K562 (cell line): Measurements from ENCODE around the gene YARS1. TPM values are rescaled to one million over a fixed set of nuclear protein-coding genes. Genes with fewer than 3 reads are reported as not detected.

Source experiments
- ATAC-seq: fragments of 200-7000 bp; cut with Tn5 transposase; 3 replicates; pipeline ENCODE4 v1.9.1; 2020; ENCODE audit warnings: moderate library complexity
- BruUV-seq: library from RNA; stranded (reverse); fragments of 400-500 nt; replicated peaks from 2 replicates; lab custom pipeline; 2021; lab: Mats Ljungman, UMichigan
- CTCF ChIA-PET: fragments of 300-600 bp; formaldehyde crosslinking; extraction: SDS; loops from one replicate; lab custom pipeline; 2021; ENCODE audit warnings: low intra/inter-chr PET ratio; lab: Yijun Ruan, JAX
- POLR2A ChIA-PET: fragments of 300-600, 350-650 bp; sonication (Branson Sonifier 250); formaldehyde crosslinking; extraction: SDS; loops from one replicate; lab custom pipeline; 2021; ENCODE audit warnings: antibody characterized with exemption, inconsistent platforms; lab: Yijun Ruan, JAX
- DNase-seq, 4 experiments: peaks; one replicate each; pipeline versions ENCODE4 v3.0.0 to v3.0.0-alpha.2; 2011 to 2018; ENCODE audit warnings: low spot score in 3 of 4, mixed read lengths in 3 of 4; ENCODE audit errors: extremely low read depth in 1 of 4
- FAIRE-seq: peaks from 2 replicates; lab custom pipeline; 2011; peaks lifted over from hg19 to GRCh38; lab: Jason Lieb, UNC
- H2AFZ ChIP-seq: 2 replicates; pipeline ENCODE4 v1.6.0; 2011; ENCODE audit warnings: low read depth, low read length, control low read depth, inconsistent platforms
- H3K27ac ChIP-seq: fragments of 200-600 bp; 3 replicates; pipeline ENCODE4 v1.8.0; 2011; ENCODE audit warnings: low read depth, mild to moderate bottlenecking, control low read depth, inconsistent platforms, low read length, moderate library complexity, mixed read lengths; ENCODE audit errors: extremely low read depth
- H3K27me3 ChIP-seq, 2 experiments: fragments of 300-600 bp in 1 of 2; 2 replicates in 1 of 2; 3 replicates in 1 of 2; pipeline versions ENCODE4 v1.6.0 to v1.8.0; 2011; ENCODE audit warnings: inconsistent platforms in 2 of 2, low read length in 2 of 2, mild to moderate bottlenecking in 1 of 2, mixed read lengths in 1 of 2, moderate library complexity in 1 of 2; ENCODE audit not compliant: control insufficient read depth in 2 of 2, insufficient read depth in 2 of 2
- H3K36me3 ChIP-seq: fragments of 300-600 bp; 3 replicates; pipeline ENCODE4 v1.8.0; 2011; ENCODE audit warnings: mild to moderate bottlenecking, low read length, inconsistent platforms; ENCODE audit not compliant: control insufficient read depth, insufficient read depth
- H3K4me1 ChIP-seq, 2 experiments: fragments of 200-600 bp in 1 of 2; replicated peaks in 1 of 2; 2 replicates in 1 of 2; 3 replicates in 1 of 2; pipeline versions ENCODE4 v1.5.1 to v1.8.0; 2011; ENCODE audit warnings: inconsistent platforms in 2 of 2, low read length in 2 of 2, mild to moderate bottlenecking in 1 of 2, mixed read lengths in 1 of 2, moderate library complexity in 1 of 2; ENCODE audit not compliant: control insufficient read depth in 2 of 2, insufficient read depth in 2 of 2
- H3K4me2 ChIP-seq: 2 replicates; pipeline ENCODE4 v1.6.1; 2011; ENCODE audit warnings: low read length, control low read depth, inconsistent platforms, mixed read lengths; ENCODE audit not compliant: insufficient read depth
- H3K4me3 ChIP-seq: fragments of 200-600 bp; sonication (generic), shearing (Covaris generic); 2 replicates; pipeline ENCODE4 v1.5.1; 2016; ENCODE audit warnings: control low read depth, inconsistent platforms
- H3K79me2 ChIP-seq: fragments of 200-600 bp; 3 replicates; pipeline ENCODE4 v1.8.0; 2011; ENCODE audit warnings: low read length, inconsistent platforms; ENCODE audit not compliant: control insufficient read depth, insufficient read depth
- H3K9ac ChIP-seq, 2 experiments: 2 replicates each; pipeline versions ENCODE4 v1.6.0 to v1.6.1; 2011; ENCODE audit warnings: low read depth in 2 of 2, low read length in 2 of 2, control low read depth in 1 of 2, inconsistent platforms in 1 of 2, mild to moderate bottlenecking in 1 of 2, mixed read lengths in 1 of 2; ENCODE audit not compliant: insufficient read depth in 1 of 2
- H3K9me1 ChIP-seq: one replicate; pipeline ENCODE4 v1.6.0; 2011; ENCODE audit warnings: inconsistent platforms, mild to moderate bottlenecking, low read length, moderate library complexity; ENCODE audit not compliant: control insufficient read depth, insufficient read depth
- H3K9me3 ChIP-seq: replicated peaks from 2 replicates; pipeline ENCODE4 v1.5.1; 2011; ENCODE audit warnings: low read depth, low read length, inconsistent platforms; ENCODE audit not compliant: control insufficient read depth, insufficient read depth
- H4K20me1 ChIP-seq: replicated peaks from 2 replicates; pipeline ENCODE4 v1.6.1; 2011; ENCODE audit warnings: low read length, inconsistent platforms, mixed read lengths; ENCODE audit not compliant: control insufficient read depth, insufficient read depth
- AFF1 ChIP-seq, 2 experiments: fragments of 450-650 bp; IDR thresholded peaks; 2 replicates each; pipeline ENCODE4 v1.6.1; 2018; ENCODE audit warnings: mild to moderate bottlenecking in 2 of 2, low read depth in 1 of 2; ENCODE audit not compliant: partially characterized antibody in 2 of 2
- CSDE1 ChIP-seq, 2 experiments: fragments of 450-650 bp; IDR thresholded peaks; 2 replicates each; pipeline ENCODE4 v1.6.1; 2016; ENCODE audit warnings: mild to moderate bottlenecking in 1 of 2
- ELF4 ChIP-seq: fragments of 450-650 bp; formaldehyde crosslinking; IDR thresholded peaks from 2 replicates; pipeline ENCODE4 v1.4.0; 2022; ENCODE audit warnings: missing genetic modification characterization
- IRF1 ChIP-seq: sonication (generic); formaldehyde crosslinking; IDR thresholded peaks from 2 replicates; pipeline ENCODE4 v1.8.0; 2022; ENCODE audit warnings: missing genetic modification reagents, mild to moderate bottlenecking, borderline replicate concordance
- JUN ChIP-seq, 2 experiments: sonication (generic) in 1 of 2; formaldehyde crosslinking in 1 of 2; IDR thresholded peaks; 2 replicates each; pipeline versions ENCODE4 v1.6.1 to v1.8.0; 2012 to 2022; ENCODE audit warnings: borderline replicate concordance in 2 of 2, mild to moderate bottlenecking in 2 of 2, improper control_type of control experiment in 1 of 2, low read depth in 1 of 2, low read length in 1 of 2, missing genetic modification reagents in 1 of 2
- JUND ChIP-seq, 2 experiments: IDR thresholded peaks; 2 replicates in 1 of 2; 3 replicates in 1 of 2; pipeline ENCODE4 v1.6.1; 2011; ENCODE audit warnings: borderline replicate concordance in 2 of 2, low read depth in 2 of 2, low read length in 2 of 2, improper control_type of control experiment in 1 of 2, missing biosample characterization in 1 of 2, missing genetic modification characterization in 1 of 2, missing genetic modification reagents in 1 of 2
- KAT7 ChIP-seq: sonication (generic); formaldehyde crosslinking; IDR thresholded peaks from 2 replicates; pipeline ENCODE4 v1.8.0; 2022; ENCODE audit warnings: missing genetic modification reagents, mild to moderate bottlenecking, borderline replicate concordance
- SIN3B ChIP-seq: fragments of 450-650 bp; IDR thresholded peaks from 2 replicates; pipeline ENCODE4 v1.6.1; 2017; ENCODE audit warnings: low read depth, mild to moderate bottlenecking, moderate library complexity
- ZNF395 ChIP-seq: fragments of 200-800 bp; sonication (Bioruptor generic); IDR thresholded peaks from 2 replicates; pipeline ENCODE4 v1.6.1; 2017; ENCODE audit warnings: missing genetic modification characterization, missing compliant biosample characterization
- ZNF584 ChIP-seq: fragments of 200-800 bp; sonication (Bioruptor generic); IDR thresholded peaks from 2 replicates; pipeline ENCODE4 v1.6.1; 2016; ENCODE audit warnings: low read depth, mild to moderate bottlenecking, missing genetic modification characterization, missing compliant biosample characterization
- WGBS: fragments of 100-300 bp; shearing (Covaris generic); methylation state at CpG from one replicate; pipeline ENCODE4 v1.1.6; 2016; ENCODE audit warnings: low coverage, mixed read lengths; ENCODE audit not compliant: insufficient coverage; ENCODE audit errors: missing lambda C conversion rate; 5-methylcytosine and 5-hydroxymethylcytosine counted together
- in situ Hi-C: fragments of 300-500 bp; cut with MboI; formaldehyde crosslinking; loops from 4 replicates; pipeline ENCODE4 v1.15.0; 2018; ENCODE audit warnings: inconsistent platforms, mixed read lengths
- intact Hi-C: fragments of 100-400 bp; cut with micrococcal nuclease; formaldehyde crosslinking; loops from 2 replicates; pipeline ENCODE4 v1.14.2; 2022
- polyA plus RNA-seq, 8 experiments: library from polyadenylated mRNA; depleted of rRNA in 4 of 8; stranded (reverse) in 5 of 8; unstranded in 3 of 8; fragments of >200 nt; fragmentation: Nextera tagmentation in 2 of 8; fragmentation: Illumina TruSeq in 1 of 8; extraction: Ambion mirVana in 2 of 8; extraction: Trizol in 1 of 8; gene quantifications; 2 replicates each; pipeline versions ENCODE4 v1.2.1 to v1.2.3, GENCODE V29; 2011 to 2014; ENCODE audit warnings: inconsistent platforms in 1 of 8, missing spikeins in 1 of 8
- total RNA-seq, 7 experiments: library from RNA; depleted of rRNA in 6 of 7; stranded (reverse); fragments of >200 nt in 6 of 7; fragmentation: Illumina TruSeq in 2 of 7; extraction: Trizol in 2 of 7; gene quantifications; 2 replicates each; pipeline versions ENCODE4 v1.2.1 to v1.2.3, GENCODE V29; 2011 to 2021; ENCODE audit warnings: low replicate concordance in 1 of 7

The YARS1 gene
- total and polyA plus RNA-seq, 9 of the 15 experiments (the other 6 are each of a cell fraction or from before 2014, with no cell fraction given) = 66.2 to 336 (median 201) TPM

GRCh38 chr1:32816676-32817158 lies 441 bp downstream of the YARS1 start (continued):
- TF ChIP-seq IRF1 (CRISPR knock-in tag) = peak; percentile 56; the same call in 1 of the 2 replicates
- 0 out of 2 replicates have a peak, but pooled peaks have one; percentile 82 for TF ChIP-seq ZNF584 (CRISPR knock-in tag)
- 0 out of 2 replicates have a peak, but pooled peaks have one; percentile 6 for TF ChIP-seq ZNF395
- TF ChIP-seq SIN3B = 0 out of 2 replicates have a peak, but pooled peaks have one; percentile 19
- TF ChIP-seq KAT7 = peak; percentile 75; the same call in 1 of the 2 replicates

- Histone ChIP-seq H3K27me3 (no peaks in the 10 kb centered on the region), H3K4me3 (peak overlapping the region; percentile 74), H3K27ac (peak overlapping the region; percentile 70), H3K4me2 (peak overlapping the region; percentile 95), H3K9ac (peak overlapping the region; percentile 54 to 99; a peak in 3 of 4 replicates), H3K4me1 (peaks cover 27 to 33% of the 10 kb centered on the region in 2 experiments), H3K9me1 (no peaks in the 10 kb centered on the region), H4K20me1 (peaks cover 45% of the 10 kb centered on the region), H2AFZ (no peak overlapping the region), H3K79me2 (peaks cover 97% of the 10 kb centered on the region), H3K9me3 (no peaks in the 10 kb centered on the region), H3K36me3 (peaks cover 61% of the 10 kb centered on the region)
- no TSS peak for BruUV-seq
- WGBS = 15% methylated on average over 11 of the region's 11 CpGs
- DNase-seq (peak in 1 of 4 experiments; percentile 68), ATAC-seq (peak; percentile 4), FAIRE-seq (peak; percentile 23)
- ChIA-PET CTCF (no interaction called here), POLR2A (interaction anchor here (0.7 to 1.9 kb wide), 6 partner anchors 9 to 266 kb away, joined by 3 to 10 read pairs (median 3); no protein-coding TSS in a partner anchor)
- intact Hi-C loops = no loop called here
- in situ Hi-C loops = no loop called here
- peak; percentile 94 for TF ChIP-seq JUND (IDR thresholded peaks at IDR 0.05; ENCODE audit: borderline replicate concordance, low read depth, low read length)
- TF ChIP-seq JUND (tag; IDR thresholded peaks at IDR 0.05; ENCODE audit: borderline replicate concordance, low read depth, low read length) = peak; percentile 90; the same call in 2 of the 3 replicates
- TF ChIP-seq ELF4 = peak; percentile 73; the same call in 1 of the 2 replicates
- peak; percentile 30 to 88 for TF ChIP-seq AFF1 (IDR thresholded peaks at IDR 0.05; ENCODE audit: low read depth in 1 of 2, partially characterized antibody in 2 of 2)
- peak; percentile 90 for TF ChIP-seq JUN (IDR thresholded peaks at IDR 0.05; ENCODE audit: borderline replicate concordance, low read depth, low read length)
- peak; percentile 81; the same call in 1 of the 2 replicates for TF ChIP-seq JUN (CRISPR knock-in tag; IDR thresholded peaks at IDR 0.05; ENCODE audit: borderline replicate concordance)
- TF ChIP-seq CSDE1 (IDR thresholded peaks at IDR 0.05) = no peak
Measured at GRCh38 chr1:32813941-32814739, 3.0 kb downstream of the YARS1 start.
